Stimulated activated CD8-positive, alpha-beta memory T cell treated with anti-CD3 and anti-CD28 coated beads, Interleukin-15, amount 100 ng/mL, for 48 hours (primary cell): ENCODE results near the gene KLC1.

Source experiments
- DNase-seq, 2 donors: peaks; one replicate each; pipeline ENCODE4 v3.0.0-alpha.2; 2020; ENCODE audit warnings: low read depth in 2 of 2

Gene KLC1

GRCh38 chr14:103659631-103660030 lies 30.6 kb downstream of the KLC1 start:
- DNase-seq = no peak

GRCh38 chr14:103662029-103662428 lies 33.0 kb downstream of the KLC1 start:
- DNase-seq = no peak

GRCh38 chr14:103662591-103662990 lies 33.6 kb downstream of the KLC1 start:
- no peak for DNase-seq

- no peak for DNase-seq
Measured at GRCh38 chr14:103663506-103663905, 34.5 kb downstream of the KLC1 start.

- no peak for DNase-seq
Measured at GRCh38 chr14:103667671-103668070, 38.7 kb downstream of the KLC1 start.

- DNase-seq = no peak
Measured at GRCh38 chr14:103668117-103668516, 39.1 kb downstream of the KLC1 start.

GRCh38 chr14:103669370-103669769 lies 40.4 kb downstream of the KLC1 start:
- no peak for DNase-seq

- no peak for DNase-seq
Measured at GRCh38 chr14:103671911-103672310, 42.9 kb downstream of the KLC1 start.

GRCh38 chr14:103675957-103676356 lies 46.9 kb downstream of the KLC1 start:
- DNase-seq = no peak

GRCh38 chr14:103676881-103677675 lies 48.1 kb downstream of the KLC1 start:
- no peak for DNase-seq

GRCh38 chr14:103679351-103679750 lies 50.3 kb downstream of the KLC1 start:
- peak; percentile 21 to 24 for DNase-seq

- DNase-seq = no peak
Measured at GRCh38 chr14:103680491-103681231, 51.6 kb downstream of the KLC1 start.

- no peak for DNase-seq
Measured at GRCh38 chr14:103683139-103683538, 54.1 kb downstream of the KLC1 start.

GRCh38 chr14:103684471-103684870 lies 55.5 kb downstream of the KLC1 start:
- DNase-seq = no peak

GRCh38 chr14:103684871-103685270 lies 55.9 kb downstream of the KLC1 start:
- no peak for DNase-seq

GRCh38 chr14:103685276-103686211 lies 56.5 kb downstream of the KLC1 start:
- no peak for DNase-seq

GRCh38 chr14:103686831-103687485 lies 57.9 kb downstream of the KLC1 start:
- no peak for DNase-seq

GRCh38 chr14:103687712-103688111 lies 58.7 kb downstream of the KLC1 start:
- no peak for DNase-seq

GRCh38 chr14:103688441-103688840 lies 59.4 kb downstream of the KLC1 start:
- no peak for DNase-seq

- no peak for DNase-seq
Measured at GRCh38 chr14:103688906-103689902, 60.2 kb downstream of the KLC1 start.
